GM18499 (cell line): ENCODE measurements around the gene UNC93B1.

Experiments
- ATAC-seq: cut with Tn5 transposase; IDR thresholded peaks from one replicate; pipeline ENCODE4 v1.9.1; 2021; ENCODE audit warnings: moderate number of reproducible peaks; ENCODE audit not compliant: insufficient read depth, unreplicated experiment

UNC93B1 gene

DNA sequence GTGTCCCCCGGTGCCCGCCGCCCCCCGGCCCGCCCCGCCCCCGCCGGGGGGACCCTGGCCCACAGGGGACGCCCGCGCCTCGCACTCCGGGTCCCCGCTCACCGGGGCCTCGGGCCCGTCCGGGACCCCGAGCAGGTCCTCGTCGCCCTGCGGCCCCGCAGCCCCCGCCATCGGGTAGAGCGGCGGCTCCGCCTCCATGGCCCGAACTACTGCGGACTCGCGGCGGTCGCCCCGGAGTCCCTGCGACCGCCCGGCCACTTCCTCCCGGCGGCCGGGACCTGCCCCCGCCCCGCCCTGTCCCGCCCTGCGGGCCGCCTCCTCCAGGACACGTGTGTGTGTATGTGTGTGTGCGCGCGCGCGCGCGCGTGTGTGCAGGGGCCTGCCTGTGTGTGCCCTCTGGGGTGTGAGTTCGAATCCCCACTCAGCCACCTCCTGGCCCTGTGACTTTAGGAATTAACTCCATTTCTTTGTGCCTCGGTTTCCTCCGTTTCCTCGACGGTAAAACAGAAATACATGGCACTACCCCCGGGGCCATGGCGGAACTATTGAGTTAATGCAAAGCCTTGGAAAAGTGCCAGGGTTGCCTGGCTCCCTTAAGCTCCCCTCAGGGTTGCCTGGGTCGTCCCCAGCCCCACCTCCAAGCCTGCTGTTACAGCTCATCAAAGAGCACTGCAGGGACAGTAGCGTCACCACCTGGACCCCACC, at the start of gene UNC93B1:
TSS of gene UNC93B1 (minus strand) at position 252 of the 705 bp plus-strand sequence. CDS start at position 198, 54 bp downstream.
- no peak for ATAC-seq

DNA sequence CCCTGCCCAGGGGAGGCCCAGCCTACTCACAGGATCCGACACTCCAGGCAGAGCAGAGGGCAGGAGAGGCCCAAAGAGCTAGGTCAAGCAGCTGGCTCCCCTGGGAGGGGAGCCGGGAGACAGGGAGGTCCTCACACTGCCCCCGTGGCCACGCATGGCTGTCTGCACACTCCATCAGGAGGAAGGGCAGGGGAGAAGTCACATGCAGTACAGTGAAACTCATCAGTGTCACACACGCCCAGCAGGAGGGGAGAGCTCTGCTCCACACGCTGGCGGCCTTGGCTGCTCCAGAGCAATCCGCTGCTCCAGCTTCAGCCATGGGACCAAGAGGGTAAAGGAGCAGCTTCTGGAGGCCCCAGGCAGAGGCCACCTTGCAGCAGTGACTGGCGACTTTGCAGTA, 49.2 kb upstream of the UNC93B1 start:
- no peak for ATAC-seq

DNA sequence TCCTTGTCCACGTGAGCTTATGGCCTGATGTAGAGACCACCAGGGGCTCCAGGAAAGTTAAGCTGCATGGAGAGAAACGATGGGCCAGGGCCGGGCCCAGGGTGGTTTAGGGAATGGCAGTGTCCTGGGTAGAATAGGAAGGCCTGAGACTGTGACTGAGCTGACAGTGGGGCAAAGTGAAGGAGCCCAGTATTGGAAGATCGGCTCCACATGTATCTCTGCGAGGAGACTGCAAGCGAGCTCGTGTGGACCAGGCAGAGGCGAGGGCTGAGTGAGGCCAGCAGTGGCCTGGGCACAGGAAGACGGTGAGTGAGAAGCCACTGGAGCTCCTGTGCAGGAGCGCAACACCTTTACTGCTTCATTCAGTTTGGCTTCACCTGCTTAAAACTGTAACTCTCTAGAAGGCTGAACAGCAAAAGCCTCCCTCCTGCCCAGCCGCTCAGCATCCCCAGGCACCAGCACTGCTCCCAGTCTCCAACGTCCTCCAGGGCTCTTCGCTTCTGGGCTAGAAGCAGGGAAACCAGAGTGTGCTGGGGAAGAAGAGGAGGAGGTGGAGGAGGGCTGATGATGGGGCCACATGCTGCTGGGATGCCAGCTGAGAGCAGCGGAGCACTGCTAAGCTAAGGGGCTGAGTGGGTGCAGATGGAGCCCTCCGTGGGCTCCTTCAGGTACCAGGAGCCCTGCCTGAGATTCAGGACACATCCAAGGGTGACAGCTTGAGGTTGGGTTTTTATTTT, 48.4 kb upstream of the UNC93B1 start:
- no peak for ATAC-seq

DNA sequence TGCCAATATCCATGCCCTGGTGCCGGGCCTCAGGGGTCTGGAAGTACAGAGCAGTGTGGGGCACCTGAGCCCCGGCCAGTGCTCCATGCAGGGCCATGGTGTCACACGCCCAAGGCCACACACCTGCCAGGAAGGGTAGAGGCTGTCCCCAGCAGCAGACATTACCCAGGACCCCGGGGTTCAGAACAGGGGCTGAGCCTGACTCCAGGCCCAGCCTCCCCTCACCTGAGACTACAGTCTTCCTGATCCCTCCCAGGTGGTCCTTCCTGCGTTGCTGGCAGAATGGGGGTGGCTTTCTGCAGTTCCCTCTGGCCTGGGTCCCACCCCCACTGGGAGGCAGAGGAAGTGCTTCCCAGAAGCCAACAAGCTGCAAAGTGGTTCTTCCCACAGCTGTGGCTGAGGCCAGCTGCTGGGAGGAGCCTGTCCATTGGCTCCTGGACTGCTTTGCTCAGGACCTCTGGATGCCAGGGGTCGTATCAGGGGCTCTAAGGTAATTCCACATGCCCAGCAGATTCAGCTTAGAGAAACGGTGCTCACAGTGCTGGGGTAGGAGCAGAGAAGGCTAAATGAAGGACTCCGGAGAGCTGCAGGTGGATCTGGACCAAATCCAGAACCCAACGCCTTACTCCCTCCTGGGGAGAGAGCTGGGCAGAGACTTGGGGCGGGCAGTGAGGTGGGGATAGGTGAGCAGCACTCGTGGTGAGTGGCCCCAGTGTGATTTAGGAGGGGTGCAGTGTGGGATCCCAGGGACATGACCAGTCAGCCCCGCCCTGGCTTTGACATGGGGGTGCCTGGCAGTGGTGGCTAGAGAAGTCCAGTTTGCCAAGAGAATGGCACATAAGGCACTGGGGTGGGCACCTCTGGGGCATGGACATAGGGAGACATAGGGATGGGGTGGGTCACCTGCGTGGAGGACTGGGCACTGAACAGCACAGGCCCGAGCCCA, 47.6 kb upstream of the UNC93B1 start:
- no peak for ATAC-seq

- ATAC-seq = no peak
Observed at GRCh38 chr11:68050371-68050841, 46.5 kb upstream of the UNC93B1 start.

DNA sequence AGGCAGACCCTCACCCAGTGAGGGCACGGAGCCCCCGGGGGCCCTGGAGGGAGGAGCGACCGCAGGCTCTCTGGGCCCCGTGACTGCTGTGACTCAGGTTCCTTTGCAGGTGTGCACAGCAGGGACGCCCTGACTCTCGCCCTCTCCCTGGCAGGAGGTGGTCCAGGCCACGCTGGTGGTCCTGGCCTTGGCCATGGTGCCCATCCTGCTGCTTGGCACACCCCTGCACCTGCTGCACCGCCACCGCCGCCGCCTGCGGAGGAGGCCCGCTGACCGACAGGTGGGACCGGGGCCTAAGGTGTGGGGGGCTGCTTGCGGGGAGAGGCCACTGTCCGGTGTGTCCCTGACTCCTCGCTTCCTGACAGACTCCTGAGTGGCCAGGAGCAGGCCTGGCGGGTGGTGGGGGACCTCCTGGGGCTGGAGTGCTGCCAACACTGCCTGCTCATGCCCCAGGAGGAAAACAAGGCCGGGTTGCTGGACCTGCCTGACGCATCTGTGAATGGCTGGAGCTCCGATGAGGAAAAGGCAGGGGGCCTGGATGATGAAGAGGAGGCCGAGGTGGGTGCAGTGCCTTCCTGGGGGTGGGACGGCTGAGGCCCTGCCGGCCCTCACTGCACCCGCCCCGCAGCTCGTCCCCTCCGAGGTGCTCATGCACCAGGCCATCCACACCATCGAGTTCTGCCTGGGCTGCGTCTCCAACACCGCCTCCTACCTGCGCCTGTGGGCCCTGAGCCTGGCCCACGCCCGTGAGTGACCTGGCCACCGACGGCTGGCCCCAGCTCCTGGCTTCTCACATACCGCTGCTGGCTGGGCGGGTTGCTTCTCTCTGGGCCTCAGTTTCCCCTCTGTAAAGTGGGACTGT, 45.8 kb upstream of the UNC93B1 start:
- ATAC-seq = no peak

DNA sequence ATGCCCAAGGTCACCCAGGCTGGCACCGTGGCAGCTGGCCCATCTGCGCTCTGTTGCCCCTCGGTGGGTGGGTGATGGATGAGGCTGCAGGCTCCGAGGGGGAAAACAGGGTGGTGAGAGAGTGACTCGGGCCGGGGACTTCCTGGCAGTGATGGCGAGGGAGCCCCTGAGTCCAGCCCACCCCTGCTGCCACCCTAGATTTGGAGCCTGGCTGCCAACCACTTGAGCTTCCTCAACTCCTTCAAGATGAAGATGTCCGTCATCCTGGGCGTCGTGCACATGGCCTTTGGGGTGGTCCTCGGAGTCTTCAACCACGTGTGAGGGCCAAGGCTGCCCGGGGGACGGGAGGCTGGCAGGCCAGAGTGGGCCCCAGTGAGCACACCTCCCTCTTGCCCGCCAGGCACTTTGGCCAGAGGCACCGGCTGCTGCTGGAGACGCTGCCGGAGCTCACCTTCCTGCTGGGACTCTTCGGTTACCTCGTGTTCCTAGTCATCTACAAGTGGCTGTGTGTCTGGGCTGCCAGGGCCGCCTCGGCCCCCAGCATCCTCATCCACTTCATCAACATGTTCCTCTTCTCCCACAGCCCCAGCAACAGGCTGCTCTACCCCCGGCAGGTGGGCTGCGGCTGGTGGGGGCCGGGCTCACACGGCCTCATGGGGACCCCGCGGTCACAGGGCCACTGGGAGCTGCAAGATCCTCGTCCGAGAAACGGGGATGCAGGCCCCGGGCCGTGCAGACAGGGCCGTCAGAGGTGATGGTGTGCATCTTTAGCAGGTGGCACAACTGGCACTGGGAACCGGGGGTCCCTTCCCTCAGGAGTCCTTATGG, 45.0 kb upstream of the UNC93B1 start:
- ATAC-seq = no peak

DNA sequence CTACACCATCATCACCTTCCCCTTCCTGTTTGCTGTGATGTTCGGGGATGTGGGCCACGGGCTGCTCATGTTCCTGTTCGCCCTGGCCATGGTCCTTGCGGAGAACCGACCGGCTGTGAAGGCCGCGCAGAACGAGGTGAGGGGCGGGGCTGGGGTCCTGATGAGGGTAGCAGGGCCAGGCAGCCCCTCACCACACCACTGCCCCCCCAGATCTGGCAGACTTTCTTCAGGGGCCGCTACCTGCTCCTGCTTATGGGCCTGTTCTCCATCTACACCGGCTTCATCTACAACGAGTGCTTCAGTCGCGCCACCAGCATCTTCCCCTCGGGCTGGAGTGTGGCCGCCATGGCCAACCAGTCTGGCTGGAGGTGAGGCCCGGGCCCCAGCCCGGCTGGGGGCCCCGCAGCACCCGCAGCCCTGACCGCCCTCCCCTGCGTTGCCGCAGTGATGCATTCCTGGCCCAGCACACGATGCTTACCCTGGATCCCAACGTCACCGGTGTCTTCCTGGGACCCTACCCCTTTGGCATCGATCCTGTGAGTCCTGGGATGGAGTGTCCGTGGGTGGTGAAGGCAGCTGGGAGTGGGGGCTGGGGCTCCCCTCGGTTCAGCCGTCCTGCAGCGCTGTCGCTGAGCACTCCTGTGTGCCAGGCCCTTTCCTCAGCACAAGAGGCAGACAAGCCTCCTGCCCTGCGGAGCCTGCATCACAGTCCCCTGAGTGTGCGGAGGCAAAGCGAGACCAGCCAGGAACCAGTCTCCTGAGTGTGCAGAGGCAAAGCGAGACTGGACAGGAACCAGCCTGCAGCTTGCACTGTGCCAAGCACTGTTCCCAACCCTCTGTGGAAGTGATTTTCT, 43.8 kb upstream of the UNC93B1 start:
- no peak for ATAC-seq

GRCh38 chr11:68044898-68045351, 41.0 kb upstream of the UNC93B1 start:
- ATAC-seq = no peak

DNA sequence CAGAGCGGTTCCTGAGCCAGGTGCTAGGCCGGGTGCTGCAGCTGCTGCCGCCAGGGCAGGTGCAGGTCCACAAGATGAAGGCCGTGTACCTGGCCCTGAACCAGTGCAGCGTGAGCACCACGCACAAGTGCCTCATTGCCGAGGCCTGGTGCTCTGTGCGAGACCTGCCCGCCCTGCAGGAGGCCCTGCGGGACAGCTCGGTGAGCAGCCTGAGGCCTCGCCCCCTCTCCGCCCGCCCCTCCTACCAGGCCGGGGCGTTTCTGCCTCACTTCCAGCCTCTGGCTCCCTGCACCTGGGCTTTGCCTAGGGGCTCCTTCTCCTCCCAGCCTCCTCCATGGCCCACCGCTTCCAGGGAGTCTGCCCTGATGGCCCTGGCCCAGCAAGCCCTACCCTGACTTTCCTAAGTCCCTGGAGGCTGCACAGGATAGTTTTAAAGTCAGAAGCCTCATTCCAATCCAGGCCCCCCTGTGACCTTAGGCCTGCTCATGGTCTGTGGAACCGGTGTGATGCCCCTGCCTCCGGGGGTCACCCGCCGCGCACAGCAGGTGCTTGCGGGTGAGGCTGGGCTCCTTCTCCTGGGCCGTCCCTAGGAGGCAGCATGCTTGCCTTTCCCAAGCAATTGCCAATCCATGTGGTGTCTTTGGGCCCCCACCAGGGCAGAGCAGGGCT, 40.4 kb upstream of the UNC93B1 start:
- ATAC-seq = no peak

DNA sequence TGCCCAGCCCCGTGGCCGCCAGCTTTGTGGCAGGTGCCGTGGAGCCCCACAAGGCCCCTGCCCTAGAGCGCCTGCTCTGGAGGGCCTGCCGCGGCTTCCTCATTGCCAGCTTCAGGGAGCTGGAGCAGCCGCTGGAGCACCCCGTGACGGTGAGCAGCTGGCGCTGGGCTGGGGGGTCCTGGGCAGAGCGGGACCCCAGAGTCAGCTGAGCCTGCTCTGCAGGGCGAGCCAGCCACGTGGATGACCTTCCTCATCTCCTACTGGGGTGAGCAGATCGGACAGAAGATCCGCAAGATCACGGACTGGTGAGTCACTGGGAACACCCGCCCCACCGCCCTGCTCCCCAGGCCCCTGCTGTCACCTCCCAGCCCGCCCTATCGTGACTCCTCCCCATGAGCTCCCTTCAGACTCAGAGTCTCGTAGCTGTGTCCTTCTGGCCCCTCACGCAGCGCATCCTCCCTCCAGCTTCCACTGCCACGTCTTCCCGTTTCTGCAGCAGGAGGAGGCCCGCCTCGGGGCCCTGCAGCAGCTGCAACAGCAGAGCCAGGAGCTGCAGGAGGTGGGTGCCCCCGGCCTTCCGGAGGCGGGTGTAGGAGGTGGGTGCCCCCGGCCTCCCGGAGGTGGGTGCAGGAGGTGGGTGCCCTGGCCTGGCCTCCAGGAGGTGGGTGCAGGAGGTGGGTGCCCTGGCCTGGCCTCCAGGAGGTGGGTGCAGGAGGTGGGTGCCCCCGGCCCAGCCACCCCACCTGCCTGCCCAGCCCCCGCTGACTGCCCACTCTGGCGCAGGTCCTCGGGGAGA, 39.6 kb upstream of the UNC93B1 start:
- no peak for ATAC-seq

GRCh38 chr11:68043029-68043348, 39.1 kb upstream of the UNC93B1 start:
- no peak for ATAC-seq

GRCh38 chr11:68042219-68043028, 38.5 kb upstream of the UNC93B1 start:
- ATAC-seq = no peak

DNA sequence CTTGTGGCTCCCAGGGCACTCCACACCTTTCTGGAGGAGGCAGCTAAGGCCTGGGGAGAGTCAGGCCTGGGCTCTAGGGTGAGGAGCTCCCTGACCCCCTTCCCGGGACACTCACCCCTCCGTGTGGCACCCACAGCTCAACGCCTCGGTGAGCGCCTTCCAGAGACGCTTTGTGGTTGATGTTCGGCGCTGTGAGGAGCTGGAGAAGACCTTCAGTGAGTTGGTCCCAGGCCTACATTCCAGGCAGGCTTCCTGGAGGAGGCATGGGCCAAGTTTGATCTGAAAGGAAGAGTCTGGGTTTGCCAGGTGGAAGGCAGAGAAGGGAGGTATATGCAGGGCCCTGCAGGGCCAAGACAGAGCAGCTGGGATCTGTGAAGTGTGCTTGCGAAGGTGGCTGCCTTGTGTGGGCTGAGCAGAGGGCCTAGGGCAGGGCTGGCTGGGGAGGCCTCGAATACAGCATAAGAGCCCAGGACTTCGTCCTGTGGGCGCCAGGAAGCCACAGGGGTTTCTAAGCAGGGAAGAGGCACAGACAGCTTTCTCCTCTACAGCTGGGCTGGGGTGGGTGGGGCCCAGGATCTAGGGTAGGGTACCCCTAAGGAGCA, 37.8 kb upstream of the UNC93B1 start:
- no peak for ATAC-seq

- ATAC-seq = no peak
Observed at GRCh38 chr11:68040957-68041591, 37.2 kb upstream of the UNC93B1 start.
